HepG2 (cell line): ENCODE results near the gene YPEL4. TPM values are rescaled to one million over a fixed set of nuclear protein-coding genes. Genes with fewer than 3 reads are reported as not detected.
A peak's percentile ranks its signal among the peaks of the same experiment; 100 is the strongest.

ENCODE experiments used
- CEBPZ ChIP-seq: IDR thresholded peaks from 2 replicates; pipeline ENCODE4 v1.6.1; 2012; ENCODE audit warnings: low read length, improper control_type of control experiment
- HES4 ChIP-seq: sonication (generic); formaldehyde crosslinking; IDR thresholded peaks from 2 replicates; pipeline ENCODE4 v1.9.0; 2021; ENCODE audit warnings: mild to moderate bottlenecking, missing genetic modification reagents, borderline replicate concordance
- HNF1B ChIP-seq: sonication (generic); formaldehyde crosslinking; IDR thresholded peaks from 2 replicates; pipeline ENCODE4 v1.5.1; 2020; ENCODE audit warnings: mild to moderate bottlenecking, moderate library complexity, missing genetic modification reagents
- KLF9 ChIP-seq: IDR thresholded peaks from 2 replicates; pipeline ENCODE4 v1.6.1; 2016; ENCODE audit warnings: low read depth
- PBX3 ChIP-seq: sonication (generic); formaldehyde crosslinking; IDR thresholded peaks from 2 replicates; pipeline ENCODE4 v1.8.1; 2023; ENCODE audit warnings: missing genetic modification reagents, inconsistent platforms, borderline replicate concordance
- REXO4 ChIP-seq: sonication (generic); formaldehyde crosslinking; IDR thresholded peaks from 2 replicates; pipeline ENCODE4 v1.8.0; 2022; ENCODE audit warnings: missing genetic modification reagents, mild to moderate bottlenecking, borderline replicate concordance
- SP1 ChIP-seq, 2 experiments: fragments of 450-650 bp in 1 of 2; sonication (generic) in 1 of 2; formaldehyde crosslinking in 1 of 2; IDR thresholded peaks; 2 replicates each; pipeline versions ENCODE4 v1.4.0 to v1.6.1; 2016 to 2020; ENCODE audit warnings: missing genetic modification reagents in 1 of 2
- ZBED4 ChIP-seq: sonication (generic); formaldehyde crosslinking; IDR thresholded peaks from 2 replicates; pipeline ENCODE4 v1.4.0; 2020; ENCODE audit warnings: missing genetic modification reagents, borderline replicate concordance
- ZSCAN9 ChIP-seq: IDR thresholded peaks from 2 replicates; pipeline ENCODE4 v1.6.1; 2016; ENCODE audit warnings: borderline replicate concordance
- polyA plus RNA-seq, 8 experiments: library from polyadenylated mRNA; depleted of rRNA in 3 of 8; stranded (reverse) in 7 of 8; unstranded in 1 of 8; fragments of >200 nt; fragmentation: Illumina TruSeq in 4 of 8; extraction: Trizol in 4 of 8; gene quantifications; 2 replicates each; pipeline versions ENCODE4 v1.2.1 to v1.2.3, GENCODE V29; 2011 to 2016; ENCODE audit warnings: low read depth in 4 of 8, missing spikeins in 1 of 8, mixed read lengths in 1 of 8; ENCODE audit not compliant: insufficient read depth in 1 of 8
- total RNA-seq, 5 experiments: library from RNA; depleted of rRNA; stranded (reverse); fragments of >200 nt; fragmentation: Illumina TruSeq; extraction: Trizol; gene quantifications; 2 replicates each; pipeline ENCODE4 v1.2.3, GENCODE V29; 2016; ENCODE audit warnings: low read depth in 1 of 5
- TF ChIP-seq, protein P1 (sequence below): sonication (generic); formaldehyde crosslinking; IDR thresholded peaks from 2 replicates; pipeline ENCODE4 v1.9.0; 2021; ENCODE audit warnings: mild to moderate bottlenecking, missing genetic modification reagents

Gene YPEL4
- total and polyA plus RNA-seq, 2 of the 13 experiments (the other 11 are each of a cell fraction or from before 2014, with no cell fraction given), result 0.04 TPM; not detected in 1

GRCh38 chr11:57639321-57640067 lies 10.2 kb downstream of the YPEL4 start (continued):
- TF ChIP-seq HNF1B (CRISPR knock-in tag) (peak; percentile 64; the same call in 1 of the 2 replicates), ZSCAN9 (CRISPR knock-in tag) (no peak), KLF9 (CRISPR knock-in tag) (no peak), HES4 (CRISPR knock-in tag) (no peak), ZBED4 (CRISPR knock-in tag) (peak; percentile 80; the same call in 1 of the 2 replicates), REXO4 (no peak), CEBPZ (no peak), SP1 (IDR thresholded peaks at IDR 0.05) (no peak), SP1 (CRISPR knock-in tag; IDR thresholded peaks at IDR 0.05) (no peak), PBX3 (CRISPR knock-in tag) (no peak)
- TF ChIP-seq, protein P1, sequence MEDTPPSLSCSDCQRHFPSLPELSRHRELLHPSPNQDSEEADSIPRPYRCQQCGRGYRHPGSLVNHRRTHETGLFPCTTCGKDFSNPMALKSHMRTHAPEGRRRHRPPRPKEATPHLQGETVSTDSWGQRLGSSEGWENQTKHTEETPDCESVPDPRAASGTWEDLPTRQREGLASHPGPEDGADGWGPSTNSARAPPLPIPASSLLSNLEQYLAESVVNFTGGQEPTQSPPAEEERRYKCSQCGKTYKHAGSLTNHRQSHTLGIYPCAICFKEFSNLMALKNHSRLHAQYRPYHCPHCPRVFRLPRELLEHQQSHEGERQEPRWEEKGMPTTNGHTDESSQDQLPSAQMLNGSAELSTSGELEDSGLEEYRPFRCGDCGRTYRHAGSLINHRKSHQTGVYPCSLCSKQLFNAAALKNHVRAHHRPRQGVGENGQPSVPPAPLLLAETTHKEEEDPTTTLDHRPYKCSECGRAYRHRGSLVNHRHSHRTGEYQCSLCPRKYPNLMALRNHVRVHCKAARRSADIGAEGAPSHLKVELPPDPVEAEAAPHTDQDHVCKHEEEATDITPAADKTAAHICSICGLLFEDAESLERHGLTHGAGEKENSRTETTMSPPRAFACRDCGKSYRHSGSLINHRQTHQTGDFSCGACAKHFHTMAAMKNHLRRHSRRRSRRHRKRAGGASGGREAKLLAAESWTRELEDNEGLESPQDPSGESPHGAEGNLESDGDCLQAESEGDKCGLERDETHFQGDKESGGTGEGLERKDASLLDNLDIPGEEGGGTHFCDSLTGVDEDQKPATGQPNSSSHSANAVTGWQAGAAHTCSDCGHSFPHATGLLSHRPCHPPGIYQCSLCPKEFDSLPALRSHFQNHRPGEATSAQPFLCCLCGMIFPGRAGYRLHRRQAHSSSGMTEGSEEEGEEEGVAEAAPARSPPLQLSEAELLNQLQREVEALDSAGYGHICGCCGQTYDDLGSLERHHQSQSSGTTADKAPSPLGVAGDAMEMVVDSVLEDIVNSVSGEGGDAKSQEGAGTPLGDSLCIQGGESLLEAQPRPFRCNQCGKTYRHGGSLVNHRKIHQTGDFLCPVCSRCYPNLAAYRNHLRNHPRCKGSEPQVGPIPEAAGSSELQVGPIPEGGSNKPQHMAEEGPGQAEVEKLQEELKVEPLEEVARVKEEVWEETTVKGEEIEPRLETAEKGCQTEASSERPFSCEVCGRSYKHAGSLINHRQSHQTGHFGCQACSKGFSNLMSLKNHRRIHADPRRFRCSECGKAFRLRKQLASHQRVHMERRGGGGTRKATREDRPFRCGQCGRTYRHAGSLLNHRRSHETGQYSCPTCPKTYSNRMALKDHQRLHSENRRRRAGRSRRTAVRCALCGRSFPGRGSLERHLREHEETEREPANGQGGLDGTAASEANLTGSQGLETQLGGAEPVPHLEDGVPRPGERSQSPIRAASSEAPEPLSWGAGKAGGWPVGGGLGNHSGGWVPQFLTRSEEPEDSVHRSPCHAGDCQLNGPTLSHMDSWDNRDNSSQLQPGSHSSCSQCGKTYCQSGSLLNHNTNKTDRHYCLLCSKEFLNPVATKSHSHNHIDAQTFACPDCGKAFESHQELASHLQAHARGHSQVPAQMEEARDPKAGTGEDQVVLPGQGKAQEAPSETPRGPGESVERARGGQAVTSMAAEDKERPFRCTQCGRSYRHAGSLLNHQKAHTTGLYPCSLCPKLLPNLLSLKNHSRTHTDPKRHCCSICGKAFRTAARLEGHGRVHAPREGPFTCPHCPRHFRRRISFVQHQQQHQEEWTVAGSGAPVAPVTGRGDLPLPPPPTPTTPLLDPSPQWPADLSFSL (CRISPR knock-in tag), result peak; percentile 15; the same call in 1 of the 2 replicates
